ENCODE results near the gene SMAD2.

Gene SMAD2

GRCh38 chr18:47838396-47838795, 92.1 kb downstream of the SMAD2 start:
- no peak overlapping the region for H3K27ac ChIP-seq (ENCODE audit: low read length)
- TF ChIP-seq CTCF (IDR thresholded peaks at IDR 0.05; ENCODE audit: low read depth, low read length), result no peak
- no peak for TF ChIP-seq EZH2phosphoT487 (IDR thresholded peaks at IDR 0.05; ENCODE audit: low read depth)
- H3K4me3 ChIP-seq (ENCODE audit: low read length), result no peak overlapping the region
- H3K9me3 ChIP-seq (ENCODE audit: insufficient read depth, low read length), result no peaks in the 10 kb centered on the region
- no peaks in the 10 kb centered on the region for H4K20me1 ChIP-seq (ENCODE audit: insufficient read depth, low read length)
- H3K27me3 ChIP-seq (ENCODE audit: low read depth, low read length), result no peaks in the 10 kb centered on the region
- H3K9ac ChIP-seq (ENCODE audit: low read length), result no peak overlapping the region
- no peak overlapping the region for H2AFZ ChIP-seq (ENCODE audit: low read depth, low read length)
- H3K4me1 ChIP-seq (ENCODE audit: low read length), result no peaks in the 10 kb centered on the region
- H3K79me2 ChIP-seq (ENCODE audit: low read length), result no peaks in the 10 kb centered on the region
- peaks cover 70% of the 10 kb centered on the region for H3K36me3 ChIP-seq (replicated peaks; ENCODE audit: low read depth, low read length)
- no peak overlapping the region for H3K4me2 ChIP-seq (ENCODE audit: low read length)

- H3K4me1 ChIP-seq (ENCODE audit: low read length), result no peaks in the 10 kb centered on the region
- H3K27me3 ChIP-seq (ENCODE audit: low read depth, low read length), result no peaks in the 10 kb centered on the region
- H3K9ac ChIP-seq (ENCODE audit: low read length), result no peak overlapping the region
- H3K4me3 ChIP-seq (ENCODE audit: low read length), result no peak overlapping the region
- TF ChIP-seq CTCF (IDR thresholded peaks at IDR 0.05; ENCODE audit: low read depth, low read length) (no peak), EZH2phosphoT487 (IDR thresholded peaks at IDR 0.05; ENCODE audit: low read depth) (no peak)
- H3K27ac ChIP-seq (ENCODE audit: low read length), result no peak overlapping the region
- H3K9me3 ChIP-seq (ENCODE audit: insufficient read depth, low read length), result no peaks in the 10 kb centered on the region
- H3K79me2 ChIP-seq (ENCODE audit: low read length), result no peaks in the 10 kb centered on the region
- H3K4me2 ChIP-seq (ENCODE audit: low read length), result no peak overlapping the region
- H4K20me1 ChIP-seq (ENCODE audit: insufficient read depth, low read length), result no peaks in the 10 kb centered on the region
- no peak overlapping the region for H2AFZ ChIP-seq (ENCODE audit: low read depth, low read length)
- peaks cover 48% of the 10 kb centered on the region for H3K36me3 ChIP-seq (replicated peaks; ENCODE audit: low read depth, low read length)
Measured at GRCh38 chr18:47832348-47832747, 98.1 kb downstream of the SMAD2 start.

- no peaks in the 10 kb centered on the region for H3K79me2 ChIP-seq (ENCODE audit: low read length)
- no peak overlapping the region for H3K4me2 ChIP-seq (ENCODE audit: low read length)
- no peak overlapping the region for H2AFZ ChIP-seq (ENCODE audit: low read depth, low read length)
- no peaks in the 10 kb centered on the region for H4K20me1 ChIP-seq (ENCODE audit: insufficient read depth, low read length)
- no peak for TF ChIP-seq EZH2phosphoT487 (IDR thresholded peaks at IDR 0.05; ENCODE audit: low read depth)
- TF ChIP-seq CTCF (IDR thresholded peaks at IDR 0.05; ENCODE audit: low read depth, low read length), result no peak
- no peak overlapping the region for H3K4me3 ChIP-seq (ENCODE audit: low read length)
- H3K9ac ChIP-seq (ENCODE audit: low read length), result no peak overlapping the region
- H3K27ac ChIP-seq (ENCODE audit: low read length), result no peak overlapping the region
- H3K27me3 ChIP-seq (ENCODE audit: low read depth, low read length), result no peaks in the 10 kb centered on the region
- H3K36me3 ChIP-seq (replicated peaks; ENCODE audit: low read depth, low read length), result peaks cover 54% of the 10 kb centered on the region
- no peaks in the 10 kb centered on the region for H3K9me3 ChIP-seq (ENCODE audit: insufficient read depth, low read length)
- no peaks in the 10 kb centered on the region for H3K4me1 ChIP-seq (ENCODE audit: low read length)
Measured at GRCh38 chr18:47831351-47831750, 99.1 kb downstream of the SMAD2 start.

GRCh38 chr18:47830772-47831171, 99.7 kb downstream of the SMAD2 start:
- Histone ChIP-seq H2AFZ (ENCODE audit: low read depth, low read length) (no peak overlapping the region), H4K20me1 (ENCODE audit: insufficient read depth, low read length) (no peaks in the 10 kb centered on the region), H3K27me3 (ENCODE audit: low read depth, low read length) (no peaks in the 10 kb centered on the region), H3K9ac (ENCODE audit: low read length) (no peak overlapping the region), H3K27ac (ENCODE audit: low read length) (no peak overlapping the region), H3K4me3 (ENCODE audit: low read length) (no peak overlapping the region), H3K9me3 (ENCODE audit: insufficient read depth, low read length) (no peaks in the 10 kb centered on the region), H3K4me2 (ENCODE audit: low read length) (no peak overlapping the region), H3K4me1 (ENCODE audit: low read length) (no peaks in the 10 kb centered on the region), H3K36me3 (replicated peaks; ENCODE audit: low read depth, low read length) (peaks cover 56% of the 10 kb centered on the region), H3K79me2 (ENCODE audit: low read length) (no peaks in the 10 kb centered on the region)
- no peak for TF ChIP-seq CTCF (IDR thresholded peaks at IDR 0.05; ENCODE audit: low read depth, low read length)
- no peak for TF ChIP-seq EZH2phosphoT487 (IDR thresholded peaks at IDR 0.05; ENCODE audit: low read depth)
